PFSK-1 (cell line): ENCODE data around the gene ZCCHC2.

Source experiments
- FOXP2 ChIP-seq: optimal IDR thresholded peaks from 2 replicates; pipeline ENCODE3; 2011; ENCODE audit warnings: borderline replicate concordance, control low read depth, inconsistent platforms; ENCODE audit not compliant: insufficient read depth; ENCODE audit errors: extremely low read length, extremely low read depth
- POLR2AphosphoS5 ChIP-seq: IDR thresholded peaks from 2 replicates; pipeline ENCODE4 v1.6.1; 2012; ENCODE audit warnings: low read depth, mild to moderate bottlenecking, control low read depth, low read length, moderate library complexity
- REST ChIP-seq, 2 experiments: IDR thresholded peaks; 2 replicates each; pipeline versions ENCODE4 v1.6.1 to v1.8.0; 2011 to 2012; ENCODE audit warnings: low read depth in 2 of 2, low read length in 2 of 2, control low read depth in 1 of 2, inconsistent platforms in 1 of 2, mild to moderate bottlenecking in 1 of 2, moderate library complexity in 1 of 2; ENCODE audit not compliant: insufficient read depth in 1 of 2
- SIN3A ChIP-seq: IDR thresholded peaks from 2 replicates; pipeline ENCODE4 v1.6.1; 2012; ENCODE audit warnings: mild to moderate bottlenecking, low read length, moderate library complexity, borderline replicate concordance; ENCODE audit not compliant: insufficient read depth
- TAF1 ChIP-seq: IDR thresholded peaks from 2 replicates; pipeline ENCODE4 v1.6.1; 2012; ENCODE audit warnings: low read length, control low read depth, borderline replicate concordance; ENCODE audit not compliant: insufficient read depth

GRCh38 chr18:62524440-62525200 is 1.8 kb downstream of the ZCCHC2 start:
- peak; percentile 45; the same call in 1 of the 2 replicates for TF ChIP-seq SIN3A
- TF ChIP-seq POLR2AphosphoS5 = no peak
- TF ChIP-seq TAF1 = peak; percentile 51; the same call in 1 of the 2 replicates
- no peak for TF ChIP-seq REST (IDR thresholded peaks at IDR 0.05; ENCODE audit: insufficient read depth in 1 of 2, low read depth in 2 of 2, low read length in 2 of 2)
- TF ChIP-seq FOXP2 = no peak
